Liver (tissue), 9 donors: ENCODE measurements around the gene SPDYC. TPM values are rescaled to one million over a fixed set of nuclear protein-coding genes. Genes with fewer than 3 reads are reported as not detected.

Experiments used
- DNase-seq: peaks from one replicate; pipeline ENCODE4 v3.0.0-alpha.2; 2017; ENCODE audit warnings: low spot score
- H3K27ac ChIP-seq, 2 donors: one replicate each; pipeline ENCODE4 v1.7.0; 2013; ENCODE audit warnings: inconsistent platforms in 2 of 2, low read length in 2 of 2, control low read depth in 1 of 2, low read depth in 1 of 2, mild to moderate bottlenecking in 1 of 2
- H3K27me3 ChIP-seq, 4 donors: one replicate each; pipeline versions ENCODE4 v1.6.1 to v1.7.0; 2013; ENCODE audit warnings: low read length in 3 of 4, inconsistent platforms in 1 of 4, mild to moderate bottlenecking in 1 of 4, moderate library complexity in 1 of 4; ENCODE audit not compliant: control insufficient read depth in 4 of 4, insufficient read depth in 4 of 4
- H3K36me3 ChIP-seq, 4 donors: one replicate each; pipeline versions ENCODE4 v1.6.1 to v1.7.0; 2013; ENCODE audit warnings: low read length in 3 of 4, mild to moderate bottlenecking in 3 of 4, low read depth in 1 of 4, moderate library complexity in 1 of 4; ENCODE audit not compliant: control insufficient read depth in 4 of 4, insufficient read depth in 3 of 4
- H3K4me1 ChIP-seq, 4 donors: one replicate each; pipeline versions ENCODE4 v1.6.1 to v1.7.0; 2013; ENCODE audit warnings: low read length in 3 of 4, mild to moderate bottlenecking in 3 of 4, moderate library complexity in 1 of 4; ENCODE audit not compliant: control insufficient read depth in 4 of 4, insufficient read depth in 4 of 4
- H3K4me3 ChIP-seq, 3 donors: one replicate each; pipeline versions ENCODE4 v1.6.1 to v1.7.0; 2013; ENCODE audit warnings: low read length in 3 of 3, control low read depth in 1 of 3, low read depth in 1 of 3, mild to moderate bottlenecking in 1 of 3
- H3K9ac ChIP-seq, 2 donors: one replicate each; pipeline ENCODE4 v1.7.0; 2013; ENCODE audit warnings: low read length in 2 of 2, mild to moderate bottlenecking in 2 of 2, moderate library complexity in 2 of 2, control low read depth in 1 of 2, low read depth in 1 of 2
- H3K9me3 ChIP-seq, 4 donors: one replicate each; pipeline versions ENCODE4 v1.6.1 to v1.7.0; 2013; ENCODE audit warnings: low read length in 3 of 4; ENCODE audit not compliant: control insufficient read depth in 4 of 4
- ATF3 ChIP-seq: IDR thresholded peaks from 2 replicates; pipeline ENCODE4 v1.6.1; 2016; ENCODE audit warnings: antibody characterized with exemption
- CTCF ChIP-seq: fragments of 150-350 bp; IDR thresholded peaks from 2 replicates; pipeline ENCODE4 v1.5.1; 2017; ENCODE audit warnings: improper control_type of control experiment, low read depth, low read length; ENCODE audit not compliant: missing input control
- EGR1 ChIP-seq, 2 donors: IDR thresholded peaks; 2 replicates each; pipeline ENCODE4 v1.6.1; 2016 to 2018; ENCODE audit warnings: antibody characterized with exemption in 2 of 2, low read depth in 2 of 2
- FOXA1 ChIP-seq: IDR thresholded peaks from 2 replicates; pipeline ENCODE4 v1.6.1; 2016; ENCODE audit warnings: antibody characterized with exemption
- FOXA2 ChIP-seq: IDR thresholded peaks from 2 replicates; pipeline ENCODE4 v1.6.1; 2016; ENCODE audit warnings: antibody characterized with exemption
- GABPA ChIP-seq, 2 donors: IDR thresholded peaks in 1 of 2; conservative IDR thresholded peaks in 1 of 2; 2 replicates each; pipeline ENCODE4 v1.6.1; 2016; ENCODE audit warnings: antibody characterized with exemption in 2 of 2, mild to moderate bottlenecking in 1 of 2, moderate library complexity in 1 of 2
- HNF4A ChIP-seq, 2 donors: conservative IDR thresholded peaks; 2 replicates each; pipeline ENCODE4 v1.6.1; 2016; ENCODE audit warnings: antibody characterized with exemption in 2 of 2, mild to moderate bottlenecking in 2 of 2
- HNF4G ChIP-seq: IDR thresholded peaks from 2 replicates; pipeline ENCODE4 v1.6.1; 2016; ENCODE audit warnings: antibody characterized with exemption
- JUND ChIP-seq, 2 donors: IDR thresholded peaks; 2 replicates each; pipeline ENCODE4 v1.6.1; 2016; ENCODE audit warnings: antibody characterized with exemption in 2 of 2
- RAD21 ChIP-seq, 2 donors: IDR thresholded peaks; 2 replicates each; pipeline ENCODE4 v1.6.1; 2016; ENCODE audit warnings: antibody characterized with exemption in 2 of 2, mild to moderate bottlenecking in 2 of 2
- REST ChIP-seq: IDR thresholded peaks from 2 replicates; pipeline ENCODE4 v1.6.1; 2016; ENCODE audit warnings: antibody characterized with exemption, mild to moderate bottlenecking
- RXRA ChIP-seq, 2 donors: IDR thresholded peaks; 2 replicates each; pipeline ENCODE4 v1.6.1; 2017 to 2018; ENCODE audit warnings: antibody characterized with exemption in 2 of 2, mild to moderate bottlenecking in 1 of 2
- SP1 ChIP-seq: IDR thresholded peaks from 2 replicates; pipeline ENCODE4 v1.6.1; 2018; ENCODE audit warnings: antibody characterized with exemption, mild to moderate bottlenecking
- TAF1 ChIP-seq: conservative IDR thresholded peaks from 2 replicates; pipeline ENCODE4 v1.6.1; 2016; ENCODE audit warnings: antibody characterized with exemption, mild to moderate bottlenecking
- YY1 ChIP-seq: IDR thresholded peaks from 2 replicates; pipeline ENCODE4 v1.6.1; 2016; ENCODE audit warnings: antibody characterized with exemption, mild to moderate bottlenecking
- WGBS: extraction: QIAGEN DNeasy Blood & Tissue Kit; methylation state at CpG from one replicate; pipeline ENCODE4 v1.1.7; 2013; 5-methylcytosine and 5-hydroxymethylcytosine counted together
- polyA plus RNA-seq, 2 donors: library from polyadenylated mRNA; stranded (reverse) in 1 of 2; unstranded in 1 of 2; fragments of 200-250 nt in 1 of 2; fragments of >200 nt in 1 of 2; fragmentation: Nextera tagmentation in 1 of 2; extraction: Ambion mirVana in 1 of 2; gene quantifications; one replicate each; pipeline versions ENCODE4 v1.2.1 to v1.2.3, GENCODE V29; 2013 to 2015
- total RNA-seq, 2 donors: library from RNA; depleted of rRNA; stranded (reverse); fragments of >200 nt; gene quantifications; one replicate each; pipeline ENCODE4 v1.2.3, GENCODE V29; 2014
- TF ChIP-seq, protein P1 (sequence below): IDR thresholded peaks from 2 replicates; pipeline ENCODE4 v1.6.1; 2016; ENCODE audit warnings: antibody characterized with exemption
- donor health status: healthy.
- donor health status: healthy.
- donor health status: healthy.
- donor health status: healthy.
- donor health status: healthy.

SPDYC gene
- total and polyA plus RNA-seq, 4 donors, result 0.08 to 1.1 (median 0.52) TPM; not detected in 1

DNA sequence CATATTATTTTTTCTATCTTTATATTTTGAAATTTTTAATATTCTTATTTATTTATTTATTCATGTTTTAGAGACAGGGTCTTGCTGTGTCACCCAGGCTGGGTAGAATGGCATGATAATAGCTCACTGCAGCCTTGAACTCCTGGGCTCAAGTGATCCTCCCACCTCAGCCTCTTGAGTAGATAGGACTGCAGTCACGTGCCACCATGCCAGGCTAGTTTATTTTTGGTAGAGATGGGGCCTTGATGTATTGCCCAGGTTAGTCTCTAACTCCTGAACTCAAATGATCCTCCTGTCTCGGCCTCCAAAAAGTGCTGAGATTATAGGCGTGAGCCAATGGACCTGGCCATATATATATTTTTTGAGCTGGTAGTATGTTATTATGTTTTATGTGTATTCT, 2.4 kb upstream of the SPDYC start (continued):
- no peak for TF ChIP-seq FOXA2

- TF ChIP-seq ATF3 (no peak), FOXA1 (no peak), REST (no peak), HNF4G (no peak), JUND (IDR thresholded peaks at IDR 0.05) (no peak), SP1 (no peak), GABPA (IDR thresholded peaks at IDR 0.05 in 1 of 2, conservative IDR thresholded peaks at IDR 0.05 in 1 of 2) (no peak)
- TF ChIP-seq, protein P1, sequence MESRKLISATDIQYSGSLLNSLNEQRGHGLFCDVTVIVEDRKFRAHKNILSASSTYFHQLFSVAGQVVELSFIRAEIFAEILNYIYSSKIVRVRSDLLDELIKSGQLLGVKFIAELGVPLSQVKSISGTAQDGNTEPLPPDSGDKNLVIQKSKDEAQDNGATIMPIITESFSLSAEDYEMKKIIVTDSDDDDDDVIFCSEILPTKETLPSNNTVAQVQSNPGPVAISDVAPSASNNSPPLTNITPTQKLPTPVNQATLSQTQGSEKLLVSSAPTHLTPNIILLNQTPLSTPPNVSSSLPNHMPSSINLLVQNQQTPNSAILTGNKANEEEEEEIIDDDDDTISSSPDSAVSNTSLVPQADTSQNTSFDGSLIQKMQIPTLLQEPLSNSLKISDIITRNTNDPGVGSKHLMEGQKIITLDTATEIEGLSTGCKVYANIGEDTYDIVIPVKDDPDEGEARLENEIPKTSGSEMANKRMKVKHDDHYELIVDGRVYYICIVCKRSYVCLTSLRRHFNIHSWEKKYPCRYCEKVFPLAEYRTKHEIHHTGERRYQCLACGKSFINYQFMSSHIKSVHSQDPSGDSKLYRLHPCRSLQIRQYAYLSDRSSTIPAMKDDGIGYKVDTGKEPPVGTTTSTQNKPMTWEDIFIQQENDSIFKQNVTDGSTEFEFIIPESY, result no peak
- WGBS, result 70% methylated on average over 11 of the region's 11 CpGs
- peak overlapping the region; percentile 43 to 54 for H3K27ac ChIP-seq
- H3K4me3 ChIP-seq, result no peak overlapping the region
- peaks cover 2 to 14% (median 9%) of the 10 kb centered on the region in 4 donors for H3K4me1 ChIP-seq
- peak; percentile 60 for DNase-seq
- H3K9ac ChIP-seq, result no peak overlapping the region
- no peaks in the 10 kb centered on the region for H3K36me3 ChIP-seq
- no peaks in the 10 kb centered on the region for H3K27me3 ChIP-seq
- no peaks in the 10 kb centered on the region for H3K9me3 ChIP-seq
These were observed 830 bp upstream of the SPDYC start for GRCh38 chr11:65169164-65169641.

GRCh38 chr11:65172600-65172999, 2.6 kb downstream of the SPDYC start:
- no peak overlapping the region for H3K27ac ChIP-seq
- WGBS, result 84% methylated on average over 10 of the region's 10 CpGs
- H3K27me3 ChIP-seq, result no peaks in the 10 kb centered on the region
- no peak for DNase-seq
- no peaks in the 10 kb centered on the region for H3K36me3 ChIP-seq
- H3K4me1 ChIP-seq, result no peaks in the 10 kb centered on the region
- H3K9me3 ChIP-seq, result no peaks in the 10 kb centered on the region
- no peak overlapping the region for H3K4me3 ChIP-seq
- H3K9ac ChIP-seq, result no peak overlapping the region
- TF ChIP-seq EGR1 (IDR thresholded peaks at IDR 0.05; ENCODE audit: low read depth in 2 of 2) (no peak), HNF4A (conservative IDR thresholded peaks at IDR 0.05) (no peak), TAF1 (no peak), FOXA2 (no peak), GABPA (IDR thresholded peaks at IDR 0.05 in 1 of 2, conservative IDR thresholded peaks at IDR 0.05 in 1 of 2) (no peak), CTCF (no peak), RAD21 (IDR thresholded peaks at IDR 0.05) (no peak), JUND (IDR thresholded peaks at IDR 0.05) (no peak), HNF4G (no peak), FOXA1 (no peak), RXRA (IDR thresholded peaks at IDR 0.05) (no peak), ATF3 (no peak), YY1 (no peak), REST (no peak)
- TF ChIP-seq, protein P1, result no peak
